HG03565 (cell line): ENCODE measurements around the gene ATP8B2.
"Not testable (repeated sequence)": the region's sequence is repeated elsewhere in the genome, so short reads cannot be mapped to it uniquely, and the experiment has no call there.

Experiments
- ATAC-seq: cut with Tn5 transposase; IDR thresholded peaks from one replicate; pipeline ENCODE4 v1.9.1; 2021; ENCODE audit warnings: mild to moderate bottlenecking, moderate library complexity; ENCODE audit not compliant: unreplicated experiment

ATP8B2 gene

DNA sequence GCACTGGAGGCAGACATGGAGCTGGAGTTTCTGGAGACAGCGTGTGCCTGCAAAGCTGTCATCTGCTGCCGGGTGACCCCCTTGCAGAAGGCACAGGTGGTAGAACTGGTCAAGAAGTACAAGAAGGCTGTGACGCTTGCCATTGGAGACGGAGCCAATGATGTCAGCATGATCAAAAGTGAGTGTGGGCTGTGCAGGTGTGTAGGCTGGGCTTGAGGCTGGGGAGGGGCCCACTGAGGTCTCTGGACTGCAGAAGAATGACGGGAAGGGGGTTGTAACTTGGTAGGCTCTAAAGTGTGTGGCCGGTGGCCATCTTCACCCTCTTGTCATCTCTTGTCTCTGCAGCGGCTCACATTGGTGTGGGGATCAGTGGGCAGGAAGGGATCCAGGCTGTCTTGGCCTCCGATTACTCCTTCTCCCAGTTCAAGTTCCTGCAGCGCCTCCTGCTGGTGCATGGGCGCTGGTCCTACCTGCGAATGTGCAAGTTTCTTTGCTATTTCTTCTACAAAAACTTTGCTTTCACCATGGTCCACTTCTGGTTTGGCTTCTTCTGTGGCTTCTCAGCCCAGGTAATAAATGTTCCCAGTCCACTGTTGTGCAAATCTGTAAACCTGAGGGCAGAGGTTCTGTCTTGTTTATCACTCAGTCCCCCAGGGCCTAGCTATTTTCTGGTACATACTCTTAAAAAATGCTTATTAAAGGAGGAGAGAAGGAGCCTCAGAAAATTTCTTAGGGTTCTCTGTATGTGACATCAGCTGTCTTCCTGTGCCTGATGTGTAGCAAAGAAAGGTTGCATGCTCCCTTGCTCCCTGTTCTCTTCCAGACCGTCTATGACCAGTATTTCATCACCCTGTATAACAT, 19.9 kb downstream of the ATP8B2 start:
- ATAC-seq = no peak

DNA sequence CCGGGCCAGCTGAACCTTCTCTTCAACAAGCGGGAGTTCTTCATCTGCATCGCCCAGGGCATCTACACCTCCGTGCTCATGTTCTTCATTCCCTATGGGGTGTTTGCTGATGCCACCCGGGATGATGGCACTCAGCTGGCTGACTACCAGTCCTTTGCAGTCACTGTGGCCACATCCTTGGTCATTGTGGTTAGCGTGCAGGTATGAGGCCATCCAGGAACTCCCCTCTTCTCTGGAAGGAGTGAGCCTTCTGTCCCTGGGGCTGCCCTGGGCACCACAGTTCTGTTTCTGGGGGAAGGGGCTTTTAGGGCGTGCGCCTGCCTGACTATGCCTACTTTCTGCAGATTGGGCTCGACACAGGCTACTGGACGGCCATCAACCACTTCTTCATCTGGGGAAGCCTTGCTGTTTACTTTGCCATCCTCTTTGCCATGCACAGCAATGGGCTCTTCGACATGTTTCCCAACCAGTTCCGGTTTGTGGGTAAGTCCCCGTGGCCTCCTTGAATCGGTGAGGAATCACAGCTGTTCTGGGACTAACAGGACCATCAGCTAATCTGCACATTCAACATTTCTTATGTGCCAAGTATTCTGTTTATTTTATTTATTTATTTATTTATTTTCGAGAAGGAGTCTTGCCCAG, 21.1 kb downstream of the ATP8B2 start:
- ATAC-seq = no peak

DNA sequence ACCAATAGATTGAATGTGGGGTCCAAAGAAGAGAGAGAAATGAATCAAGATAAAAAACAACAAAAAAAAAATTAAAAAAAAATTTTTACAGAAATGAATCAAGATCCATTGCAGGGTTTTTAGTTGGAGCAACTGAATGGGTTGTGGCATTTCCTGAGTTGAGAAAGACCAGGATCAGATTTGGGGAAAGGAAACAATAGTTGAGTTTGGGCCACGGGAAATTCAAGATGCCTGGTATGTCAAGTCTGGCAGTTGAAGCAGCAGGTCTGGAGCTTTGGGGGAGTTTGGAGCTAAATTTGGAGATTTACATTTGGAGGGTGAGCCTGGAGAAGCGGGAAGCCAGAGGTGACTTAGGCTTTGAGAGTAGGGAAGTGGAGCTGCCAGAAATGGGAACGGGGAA, 22.6 kb downstream of the ATP8B2 start:
- no peak for ATAC-seq

DNA sequence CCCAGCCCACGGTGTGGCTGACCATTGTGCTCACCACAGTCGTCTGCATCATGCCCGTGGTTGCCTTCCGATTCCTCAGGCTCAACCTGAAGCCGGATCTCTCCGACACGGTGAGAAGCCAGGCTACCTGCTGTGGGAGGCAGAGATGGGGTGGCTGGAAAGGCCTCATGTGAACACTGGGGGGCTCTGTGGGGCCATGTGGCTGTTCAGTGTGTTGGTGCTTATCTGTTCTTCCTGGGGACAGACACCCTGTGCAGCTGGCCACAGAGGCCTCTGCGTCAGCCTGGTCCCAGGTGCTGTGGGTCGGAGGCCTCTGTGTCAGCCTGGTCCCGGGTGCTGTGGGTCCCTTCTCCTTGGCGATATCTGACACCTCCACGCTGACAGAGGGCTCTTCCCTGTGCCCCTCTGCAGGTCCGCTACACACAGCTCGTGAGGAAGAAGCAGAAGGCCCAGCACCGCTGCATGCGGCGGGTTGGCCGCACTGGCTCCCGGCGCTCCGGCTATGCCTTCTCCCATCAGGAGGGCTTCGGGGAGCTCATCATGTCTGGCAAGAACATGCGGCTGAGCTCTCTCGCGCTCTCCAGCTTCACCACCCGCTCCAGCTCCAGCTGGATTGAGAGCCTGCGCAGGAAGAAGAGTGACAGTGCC, 23.2 kb downstream of the ATP8B2 start:
- ATAC-seq = no peak

DNA sequence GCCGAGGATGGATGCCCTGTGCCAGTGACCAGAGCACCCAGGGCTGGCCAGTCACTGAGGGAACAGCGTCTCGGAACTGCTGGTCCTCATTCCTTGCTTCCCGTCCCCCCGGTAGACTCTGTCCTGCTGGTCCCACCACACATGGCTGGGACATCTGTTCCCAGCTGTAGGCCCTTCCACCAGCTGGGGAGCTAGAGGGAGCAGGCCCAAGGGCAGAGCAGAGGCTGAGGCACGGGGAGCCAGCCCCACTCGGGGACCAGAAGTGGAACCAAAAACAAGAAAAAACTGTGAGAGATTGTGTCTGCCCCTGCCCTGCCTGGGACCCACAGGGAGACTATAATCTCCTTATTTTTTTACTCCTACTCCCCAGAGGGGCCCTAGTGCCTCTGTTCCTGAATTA, 23.8 kb downstream of the ATP8B2 start:
- ATAC-seq = no peak

DNA sequence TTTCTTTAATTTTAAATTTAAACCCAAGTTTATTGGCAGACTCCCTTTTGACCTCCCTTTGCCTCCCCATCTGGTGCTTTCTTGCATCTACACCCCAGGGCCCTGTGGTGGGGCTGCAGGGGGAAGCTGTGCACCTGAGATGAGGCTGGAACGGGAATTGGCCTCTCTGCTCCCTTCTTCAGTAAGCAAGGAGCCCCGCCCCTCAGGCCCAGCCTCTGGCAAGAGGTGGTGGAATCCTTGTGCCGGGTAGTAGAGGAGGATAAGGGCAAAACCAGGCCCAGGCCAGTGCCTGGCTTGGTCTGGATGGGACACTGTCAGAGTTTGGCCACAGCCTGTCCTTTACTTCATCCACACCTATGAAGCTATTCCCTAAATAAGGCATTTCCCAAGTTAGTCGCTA, 25.1 kb downstream of the ATP8B2 start:
- no peak for ATAC-seq

DNA sequence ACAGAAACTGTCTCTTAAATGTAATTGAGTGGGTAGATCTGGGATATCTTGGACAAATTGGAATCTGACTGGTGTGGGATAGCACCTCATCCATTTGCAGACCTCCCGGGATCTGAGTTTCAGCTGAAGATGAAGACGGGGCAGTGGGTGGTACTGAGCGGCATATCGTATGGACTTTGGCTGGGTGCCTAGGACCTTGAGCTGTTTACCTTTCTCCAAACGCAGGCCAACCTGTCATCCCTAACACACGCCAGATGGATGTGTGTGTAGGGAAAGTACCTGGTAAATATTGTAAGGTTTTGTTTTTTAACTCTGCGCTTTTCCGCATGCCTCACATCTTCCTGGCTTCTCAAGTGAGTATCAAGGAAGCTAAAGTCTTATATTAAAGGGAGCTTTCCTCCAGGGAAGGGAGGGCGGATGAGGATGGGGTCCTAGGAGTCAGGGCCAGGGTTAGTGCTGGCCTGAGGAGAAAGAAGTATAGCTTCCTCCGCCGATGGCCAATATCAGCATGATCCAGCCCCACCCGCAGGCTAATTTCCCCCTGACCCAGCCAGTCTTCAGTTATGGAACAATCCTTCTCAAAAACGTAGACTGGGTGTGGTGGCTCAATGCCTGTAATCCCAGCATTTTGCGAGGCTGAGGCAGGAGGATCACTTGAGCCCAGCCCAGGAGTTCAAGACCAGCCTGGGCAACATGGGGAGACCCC, 26.2 kb downstream of the ATP8B2 start:
- ATAC-seq = no peak

DNA sequence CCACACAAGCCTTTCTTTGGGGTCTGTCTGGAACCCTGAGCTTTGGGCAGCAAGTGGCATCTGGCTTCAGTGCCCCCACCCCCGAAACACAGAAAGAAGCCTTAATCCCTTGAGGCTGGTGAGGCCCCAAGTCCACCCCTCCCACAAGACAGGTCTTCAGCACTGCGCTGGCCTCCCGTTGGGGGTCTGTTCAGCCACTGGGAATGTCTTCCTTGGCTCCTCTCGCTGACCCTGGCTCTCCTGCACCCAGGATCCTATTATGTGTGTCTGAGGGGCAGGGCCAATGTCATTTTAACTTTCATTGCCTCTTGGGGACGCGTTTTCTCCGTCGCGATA, 26.9 kb downstream of the ATP8B2 start:
- no peak for ATAC-seq

DNA sequence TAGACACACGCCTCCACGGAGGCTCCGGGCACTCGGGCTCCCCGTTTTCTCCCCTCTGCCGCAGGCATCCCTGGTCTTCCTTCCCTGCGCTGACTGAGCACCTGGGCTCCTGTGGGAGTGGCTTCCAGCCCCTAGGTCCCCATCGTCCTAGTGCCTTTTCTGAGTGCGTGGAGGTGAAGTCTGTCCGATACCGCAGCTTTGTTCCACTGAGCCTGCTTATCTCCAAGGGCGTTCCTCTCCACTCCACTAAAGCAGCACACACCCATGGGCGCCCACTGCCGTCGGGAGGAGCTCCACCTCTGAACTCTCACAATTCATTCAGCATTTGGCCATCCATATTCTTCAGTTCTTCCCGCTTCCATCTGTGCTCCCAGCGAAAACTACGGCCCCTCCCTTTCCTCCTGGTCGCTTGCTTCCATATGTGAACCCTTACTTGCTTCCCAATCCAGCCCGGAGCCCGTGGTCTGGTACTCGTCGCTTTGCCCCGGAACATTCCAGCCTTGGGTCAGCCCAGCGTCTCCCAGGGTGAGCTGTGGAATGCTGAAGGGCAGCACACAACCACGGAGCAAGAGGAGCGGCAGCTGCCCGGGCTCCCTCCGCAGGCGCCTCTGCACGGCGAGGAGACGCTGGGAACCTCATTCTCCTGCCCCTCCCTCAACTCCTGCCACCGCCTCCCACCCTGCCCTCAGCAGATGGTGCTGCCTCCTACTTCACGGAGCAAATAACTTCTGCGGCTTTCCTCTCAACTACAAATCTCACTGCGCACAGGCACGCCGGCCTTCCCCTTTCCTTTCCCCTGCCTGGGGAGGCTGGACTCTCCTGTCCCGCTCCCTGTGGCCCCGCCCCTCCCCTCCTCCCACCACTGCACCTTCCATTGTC, 27.5 kb downstream of the ATP8B2 start:
- no peak for ATAC-seq

DNA sequence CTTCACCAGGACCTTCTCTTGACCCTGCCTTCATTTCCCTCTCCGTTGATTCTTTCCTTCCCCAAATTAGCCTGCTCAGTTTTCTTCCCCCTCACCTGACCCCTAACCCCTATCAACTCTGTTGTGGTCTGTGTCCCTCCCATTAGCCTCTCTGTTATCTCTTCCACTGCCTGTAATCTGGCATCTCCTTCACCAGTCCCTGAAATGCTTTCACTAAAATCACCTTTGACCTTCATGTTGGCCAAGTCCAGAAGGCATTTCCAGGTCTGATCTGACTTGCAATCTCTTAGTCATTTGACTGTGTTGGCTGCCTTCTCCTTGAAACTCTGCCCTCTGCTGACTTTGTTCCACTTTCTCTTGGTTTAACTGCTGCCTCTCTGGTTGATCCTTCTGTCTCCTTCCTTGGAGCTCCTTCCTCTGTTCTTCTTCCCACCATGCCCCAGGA, 28.2 kb downstream of the ATP8B2 start:
- ATAC-seq = no peak

DNA sequence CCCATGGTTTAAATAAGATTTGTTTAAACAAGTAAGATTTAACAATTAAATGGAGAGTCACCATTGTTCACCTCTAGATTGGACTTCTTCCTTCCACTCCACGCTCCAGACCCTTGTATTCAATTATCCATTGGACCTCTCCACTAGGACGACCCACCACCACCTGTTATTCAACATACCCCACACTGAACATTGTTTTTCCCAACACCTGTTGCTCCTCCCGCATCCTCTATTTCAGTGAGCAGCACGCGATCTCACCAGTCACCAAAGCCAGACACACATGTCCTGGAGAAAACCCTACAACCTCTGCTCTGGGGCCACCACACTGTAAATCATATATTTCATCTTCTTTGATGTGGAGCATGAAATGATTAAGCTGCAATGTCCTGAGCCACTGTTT, 28.6 kb downstream of the ATP8B2 start:
- no peak for ATAC-seq

DNA sequence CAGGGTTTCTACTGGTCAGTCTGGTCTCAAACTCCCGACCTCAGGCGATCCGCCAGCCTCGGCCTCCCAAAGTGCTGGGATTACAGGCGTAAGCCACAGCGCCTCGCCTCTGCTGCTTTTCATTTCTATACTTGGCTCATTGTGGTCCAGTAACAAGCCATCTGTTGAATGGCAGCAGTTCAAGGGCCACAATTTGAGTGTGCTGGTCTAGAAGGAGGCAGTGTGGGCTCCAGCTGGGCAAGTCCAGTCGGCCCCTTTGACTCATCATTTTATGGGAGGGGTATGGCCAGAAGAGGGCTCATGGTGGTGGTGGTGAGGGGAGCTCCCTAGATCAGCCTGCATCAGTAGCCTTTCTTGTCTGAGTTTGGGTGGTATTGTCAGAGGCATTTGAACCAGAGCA, 33.2 kb downstream of the ATP8B2 start:
- ATAC-seq = no peak

DNA sequence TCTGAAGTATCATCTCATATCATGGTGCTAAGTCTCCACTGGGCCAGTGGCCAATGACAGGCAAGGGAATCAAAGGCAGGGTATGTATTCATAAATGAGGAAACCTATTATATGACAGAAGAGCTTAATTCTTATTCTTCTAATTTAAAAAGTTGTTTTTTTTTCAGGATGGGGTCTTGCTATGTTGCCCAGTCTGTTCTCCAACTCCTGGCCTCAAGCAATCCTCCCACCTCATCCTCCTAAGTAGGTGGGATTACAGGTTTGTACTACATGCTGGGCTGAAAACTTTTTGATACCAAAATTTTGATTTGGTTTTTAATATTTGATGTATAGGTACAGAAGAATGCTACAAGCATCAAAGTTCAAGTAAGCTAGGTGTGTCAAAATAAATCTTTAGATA, 35.0 kb downstream of the ATP8B2 start:
- ATAC-seq = no peak

DNA sequence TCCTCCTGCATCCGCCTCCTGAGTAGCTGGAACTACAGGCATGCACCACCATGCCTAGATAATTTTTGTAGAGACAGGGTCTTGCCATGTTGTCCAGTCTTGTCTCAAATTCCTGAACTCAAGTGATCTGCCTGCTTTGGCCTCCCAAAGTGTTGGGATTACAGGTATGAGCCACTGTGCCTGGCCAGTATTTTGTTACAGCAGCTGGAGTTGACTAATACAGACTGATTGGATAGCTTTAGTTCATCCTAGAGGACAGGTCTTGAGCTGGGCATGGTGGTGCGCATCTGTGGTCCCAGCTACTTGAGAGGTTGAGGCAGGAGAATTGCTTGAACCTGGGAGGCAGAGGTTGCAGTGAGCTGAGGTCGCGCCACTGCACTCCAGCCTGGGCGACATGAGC, 35.6 kb downstream of the ATP8B2 start:
- not testable (repeated sequence) for ATAC-seq

DNA sequence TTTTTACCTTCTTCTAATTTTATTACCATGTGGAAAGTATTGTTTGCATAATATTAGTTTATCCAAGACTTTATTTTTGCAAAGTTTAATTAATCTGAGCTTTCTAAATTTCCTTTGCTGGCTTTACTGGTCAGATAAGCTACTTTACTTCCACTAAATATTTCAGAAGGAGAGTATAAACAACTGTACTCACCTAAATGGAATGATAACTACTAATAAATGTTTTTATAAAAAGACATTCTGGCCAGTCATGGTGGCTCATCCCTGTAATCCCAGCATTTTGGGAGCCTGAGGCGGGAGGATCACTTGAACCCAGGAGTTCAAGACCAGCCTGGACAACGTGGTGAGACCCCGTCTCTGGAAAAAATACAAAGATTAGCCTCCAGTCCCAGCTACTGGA, 36.0 kb downstream of the ATP8B2 start:
- ATAC-seq = no peak

DNA sequence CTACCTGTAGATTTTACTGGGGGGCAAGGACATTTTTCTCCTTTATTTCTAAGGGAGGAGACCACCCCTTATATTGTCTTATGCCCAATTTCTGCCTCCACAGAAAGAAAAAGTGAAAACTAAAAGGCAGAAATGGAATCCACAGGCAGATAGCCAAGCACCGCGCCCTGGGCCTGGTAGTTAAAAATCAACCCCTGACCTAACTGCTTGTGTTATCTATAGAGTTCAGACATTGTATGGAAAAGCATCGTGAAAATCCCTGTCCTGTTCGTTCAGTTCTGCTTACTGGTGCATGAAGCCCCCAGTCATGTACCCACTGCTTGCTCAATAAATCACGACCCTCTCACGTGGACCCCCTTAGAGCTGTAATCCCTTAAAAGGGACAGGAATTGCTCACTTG, 46.1 kb downstream of the ATP8B2 start:
- no peak for ATAC-seq

DNA sequence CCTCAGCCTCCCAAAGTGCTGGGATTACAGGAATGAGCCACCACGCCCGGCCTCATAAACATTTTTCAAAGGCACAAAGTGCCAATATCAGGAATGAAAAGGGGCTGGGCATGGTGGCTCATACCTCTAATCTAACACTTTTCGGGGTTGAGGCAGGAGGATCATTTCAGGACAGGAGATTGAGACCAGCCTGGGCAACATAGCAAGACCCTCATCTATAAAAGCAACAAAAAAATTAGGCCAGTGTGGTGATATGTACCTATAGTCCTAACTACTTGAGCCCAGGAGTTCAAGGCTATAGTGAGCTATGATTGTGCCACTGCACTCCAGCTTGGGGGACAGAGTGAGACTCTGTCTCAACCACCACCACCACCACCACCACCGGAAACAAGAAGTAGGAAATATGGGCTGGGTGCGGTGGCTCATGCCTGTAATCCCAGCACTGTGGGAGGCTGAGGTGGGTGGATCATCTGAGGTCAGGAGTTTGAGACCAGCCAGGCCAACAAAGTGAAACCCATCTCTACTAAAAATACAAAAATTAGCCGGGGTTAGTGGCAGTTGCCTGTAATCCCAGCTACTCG, 48.5 kb downstream of the ATP8B2 start:
- not testable (repeated sequence) for ATAC-seq

DNA sequence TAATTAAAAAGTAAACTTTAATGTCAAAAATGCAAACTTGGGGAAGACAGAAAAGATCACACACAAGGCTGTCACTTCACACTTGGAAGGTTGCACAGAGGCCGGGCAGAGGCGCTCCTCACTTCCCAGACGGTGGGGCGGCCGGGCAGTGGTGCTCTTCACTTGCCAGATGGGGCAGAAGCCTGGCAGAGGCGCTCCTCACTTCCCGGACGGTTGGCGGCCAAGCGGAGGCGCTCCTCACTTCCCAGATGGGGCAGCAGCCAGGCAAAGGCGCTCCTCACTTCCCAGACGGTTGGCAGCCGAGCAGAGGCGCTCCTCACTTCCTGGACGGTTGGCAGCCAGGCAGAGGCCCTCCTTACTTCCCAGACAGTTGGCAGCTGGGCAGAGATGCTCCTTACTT, 54.0 kb downstream of the ATP8B2 start:
- ATAC-seq = no peak

DNA sequence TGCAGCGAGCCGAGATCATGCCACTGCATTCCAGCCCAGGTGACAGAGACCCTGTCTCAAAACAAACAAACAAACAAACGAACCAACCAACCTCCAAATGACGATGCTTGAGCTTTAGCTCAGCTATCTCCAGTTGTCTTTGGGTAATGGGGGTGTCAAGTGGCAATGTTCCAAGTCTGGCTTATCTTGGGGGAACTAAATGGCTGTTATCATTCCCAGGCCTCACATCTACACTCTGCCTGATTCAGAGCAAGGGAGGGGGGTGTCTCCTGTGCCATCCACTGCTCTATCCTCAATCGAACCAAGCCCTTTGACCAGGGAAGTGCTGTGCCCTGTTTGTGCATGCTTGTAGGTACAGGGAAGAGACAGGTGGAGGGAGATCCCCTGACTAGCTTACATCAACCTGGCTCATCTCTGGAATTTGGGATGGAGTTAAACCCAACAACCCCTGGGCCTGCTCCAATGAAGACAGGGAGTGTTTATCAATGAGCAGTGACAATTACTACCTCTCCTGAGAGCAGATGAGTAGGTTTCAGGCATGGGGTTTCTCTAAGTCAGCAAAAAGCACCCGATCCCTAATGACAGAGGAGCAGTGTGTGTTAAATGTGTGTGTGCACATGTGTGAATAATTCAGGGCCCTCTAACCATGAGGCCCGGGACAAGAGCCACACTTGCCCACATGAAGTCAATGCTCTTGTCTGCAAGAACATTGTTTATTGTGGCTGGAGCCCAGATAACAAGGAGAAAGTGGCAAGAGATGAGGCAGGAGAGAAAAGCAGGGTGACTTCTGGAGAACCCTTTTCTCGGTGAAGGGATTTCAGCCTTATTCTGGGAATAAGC, 59.5 kb downstream of the ATP8B2 start:
- no peak for ATAC-seq
